Fibroblast of the aortic adventitia (primary cell): ENCODE measurements around the gene OR7C2. TPM values are rescaled to one million over a fixed set of nuclear protein-coding genes. Genes with fewer than 3 reads are reported as not detected.
"Not testable (repeated sequence)": the region's sequence is repeated elsewhere in the genome, so short reads cannot be mapped to it uniquely, and the experiment has no call there.

Experiments used
- DNase-seq: peaks from one replicate; pipeline ENCODE4 v3.0.0-alpha.2; 2010; ENCODE audit warnings: low read depth
- H3K4me3 ChIP-seq: 2 replicates; pipeline ENCODE4 v1.5.1; 2011; ENCODE audit warnings: low read depth, mild to moderate bottlenecking, control low read depth, low read length, moderate library complexity
- total RNA-seq: library from RNA; depleted of rRNA; stranded (reverse); fragments of >200 nt; gene quantifications from 2 replicates; pipeline ENCODE4 v1.2.3, GENCODE V29; 2012; ENCODE audit warnings: low replicate concordance
- TF ChIP-seq, protein P1 (sequence below): IDR thresholded peaks from 2 replicates; pipeline ENCODE4 v1.5.1; 2011; ENCODE audit warnings: mild to moderate bottlenecking, low read length, control low read depth, inconsistent platforms; ENCODE audit not compliant: insufficient read depth

The OR7C2 gene
- total RNA-seq, 1 donor, result not detected

DNA sequence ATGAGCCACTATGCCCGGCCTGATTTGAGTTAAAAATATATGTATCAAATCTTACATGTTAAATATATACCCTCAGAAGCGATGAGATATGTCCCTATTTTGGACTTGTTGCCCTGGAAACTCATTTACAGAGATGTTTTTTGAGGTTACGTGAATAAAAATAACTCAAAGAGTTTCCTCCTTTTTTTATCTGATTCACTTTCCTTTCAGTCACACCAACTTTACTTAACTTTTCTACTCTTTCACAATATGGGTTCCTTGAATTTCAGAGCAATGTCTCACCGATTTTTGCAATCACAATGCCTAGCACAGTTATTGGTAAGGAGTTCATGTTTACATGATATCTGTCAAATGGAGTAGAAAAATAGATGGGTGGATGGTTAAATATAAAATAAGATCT, 2.3 kb downstream of the OR7C2 start:
- DNase-seq, result no peak
- no peak overlapping the region for H3K4me3 ChIP-seq
- TF ChIP-seq, protein P1, sequence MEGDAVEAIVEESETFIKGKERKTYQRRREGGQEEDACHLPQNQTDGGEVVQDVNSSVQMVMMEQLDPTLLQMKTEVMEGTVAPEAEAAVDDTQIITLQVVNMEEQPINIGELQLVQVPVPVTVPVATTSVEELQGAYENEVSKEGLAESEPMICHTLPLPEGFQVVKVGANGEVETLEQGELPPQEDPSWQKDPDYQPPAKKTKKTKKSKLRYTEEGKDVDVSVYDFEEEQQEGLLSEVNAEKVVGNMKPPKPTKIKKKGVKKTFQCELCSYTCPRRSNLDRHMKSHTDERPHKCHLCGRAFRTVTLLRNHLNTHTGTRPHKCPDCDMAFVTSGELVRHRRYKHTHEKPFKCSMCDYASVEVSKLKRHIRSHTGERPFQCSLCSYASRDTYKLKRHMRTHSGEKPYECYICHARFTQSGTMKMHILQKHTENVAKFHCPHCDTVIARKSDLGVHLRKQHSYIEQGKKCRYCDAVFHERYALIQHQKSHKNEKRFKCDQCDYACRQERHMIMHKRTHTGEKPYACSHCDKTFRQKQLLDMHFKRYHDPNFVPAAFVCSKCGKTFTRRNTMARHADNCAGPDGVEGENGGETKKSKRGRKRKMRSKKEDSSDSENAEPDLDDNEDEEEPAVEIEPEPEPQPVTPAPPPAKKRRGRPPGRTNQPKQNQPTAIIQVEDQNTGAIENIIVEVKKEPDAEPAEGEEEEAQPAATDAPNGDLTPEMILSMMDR, result no peak

DNA sequence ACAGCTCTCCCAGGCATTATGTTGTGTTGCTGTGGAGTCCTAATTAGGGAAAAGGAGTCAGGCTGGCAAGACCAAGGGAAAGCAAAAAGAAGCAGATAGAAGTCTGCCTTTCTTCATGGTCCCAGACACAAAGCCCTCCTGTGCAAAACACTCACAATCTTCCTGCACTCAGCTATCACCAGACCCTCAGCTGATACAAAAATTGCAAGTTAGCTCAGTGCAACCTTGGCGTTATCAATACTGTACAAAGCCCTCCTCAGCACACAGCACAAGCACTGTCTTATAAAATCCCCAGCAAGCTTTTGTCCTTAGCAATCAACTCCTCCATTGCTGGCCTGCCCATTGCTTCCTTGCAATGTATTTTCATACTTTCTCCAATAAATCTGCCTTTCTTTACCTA, 3.2 kb downstream of the OR7C2 start:
- H3K4me3 ChIP-seq, result no peak overlapping the region
- DNase-seq, result no peak
- TF ChIP-seq, protein P1, result no peak

DNA sequence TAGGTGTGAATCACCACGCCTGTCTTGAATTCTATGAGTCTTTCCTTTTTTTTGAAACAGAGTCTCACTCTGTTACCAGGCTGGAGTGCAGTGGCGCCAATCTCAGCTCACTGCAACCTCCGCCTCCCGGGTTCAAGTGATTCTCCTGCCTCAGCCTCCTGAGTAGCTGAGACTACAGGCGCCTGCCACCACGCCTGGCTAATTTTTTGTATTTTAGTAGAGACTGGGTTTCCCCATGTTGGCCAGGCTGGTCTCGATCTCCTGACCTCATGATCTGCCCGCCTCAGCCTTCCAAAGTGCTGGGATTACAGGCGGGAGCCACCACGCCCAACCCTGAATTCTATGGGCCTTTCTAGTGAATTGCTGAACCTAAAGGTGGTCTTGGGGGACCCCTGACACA, 8.1 kb downstream of the OR7C2 start:
- not testable (repeated sequence) for DNase-seq, H3K4me3 ChIP-seq

DNA sequence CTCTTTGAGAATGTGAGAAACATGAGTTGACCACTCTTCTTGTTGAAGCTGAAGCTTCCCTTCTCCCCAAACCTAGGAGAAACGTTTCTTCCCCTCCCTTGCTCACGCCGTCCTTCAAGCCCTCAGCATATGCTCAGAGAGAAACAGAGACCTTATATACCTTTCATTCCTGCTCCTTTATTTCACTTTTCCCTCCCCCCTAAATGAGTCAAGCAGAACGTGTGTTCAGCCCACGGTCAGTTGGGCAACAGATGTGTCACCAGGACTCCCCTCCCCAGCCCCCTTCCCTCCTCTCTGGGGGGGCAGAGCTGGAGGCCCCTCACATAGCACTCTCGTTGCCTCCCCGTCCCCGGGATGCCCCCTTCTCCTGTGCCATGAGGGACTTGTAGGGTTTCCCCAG, 8.6 kb downstream of the OR7C2 start:
- DNase-seq, result no peak
- TF ChIP-seq, protein P1, result no peak
- no peak overlapping the region for H3K4me3 ChIP-seq

DNA sequence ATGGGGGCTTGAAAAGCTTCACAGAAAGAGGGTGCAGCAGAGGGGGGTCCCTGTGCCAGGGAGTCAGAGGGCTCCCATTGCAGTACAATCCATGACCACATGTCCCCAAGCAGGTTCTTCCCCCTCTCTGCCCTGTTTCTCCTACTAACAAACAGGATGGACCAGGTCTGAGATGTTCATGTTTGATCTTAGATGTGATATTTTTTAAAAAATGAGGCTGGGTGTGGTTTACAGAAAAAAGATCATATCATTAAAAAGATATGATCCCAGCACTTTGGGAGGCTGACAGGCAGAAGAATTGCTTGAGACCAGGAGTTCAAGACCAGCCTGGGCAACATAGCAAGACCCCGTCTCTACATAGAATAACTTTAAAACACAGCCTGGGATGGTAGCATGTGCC, 9.1 kb downstream of the OR7C2 start:
- no peak for DNase-seq
- TF ChIP-seq, protein P1, result no peak
- H3K4me3 ChIP-seq, result no peak overlapping the region

DNA sequence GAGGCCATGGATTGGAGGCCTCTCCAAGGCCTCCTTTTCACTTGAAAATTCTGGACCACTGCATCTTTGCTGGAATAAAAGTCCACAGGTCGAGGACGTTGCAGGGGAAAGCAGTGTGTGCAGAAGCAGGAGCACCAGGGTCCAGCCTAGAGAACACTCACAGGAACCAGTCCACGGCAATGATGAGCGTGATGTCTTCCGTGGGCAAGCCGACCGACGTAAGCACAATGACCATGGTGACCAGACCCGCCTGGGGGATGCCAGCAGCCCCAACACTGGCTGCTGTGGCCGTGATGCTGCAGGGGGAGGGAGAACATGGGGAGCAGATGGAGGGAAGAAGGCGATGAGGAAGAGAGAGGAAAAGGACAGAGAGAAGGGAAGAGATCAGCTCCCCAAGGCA, 11.5 kb downstream of the OR7C2 start:
- DNase-seq, result no peak
- no peak overlapping the region for H3K4me3 ChIP-seq
- TF ChIP-seq, protein P1, result no peak

DNA sequence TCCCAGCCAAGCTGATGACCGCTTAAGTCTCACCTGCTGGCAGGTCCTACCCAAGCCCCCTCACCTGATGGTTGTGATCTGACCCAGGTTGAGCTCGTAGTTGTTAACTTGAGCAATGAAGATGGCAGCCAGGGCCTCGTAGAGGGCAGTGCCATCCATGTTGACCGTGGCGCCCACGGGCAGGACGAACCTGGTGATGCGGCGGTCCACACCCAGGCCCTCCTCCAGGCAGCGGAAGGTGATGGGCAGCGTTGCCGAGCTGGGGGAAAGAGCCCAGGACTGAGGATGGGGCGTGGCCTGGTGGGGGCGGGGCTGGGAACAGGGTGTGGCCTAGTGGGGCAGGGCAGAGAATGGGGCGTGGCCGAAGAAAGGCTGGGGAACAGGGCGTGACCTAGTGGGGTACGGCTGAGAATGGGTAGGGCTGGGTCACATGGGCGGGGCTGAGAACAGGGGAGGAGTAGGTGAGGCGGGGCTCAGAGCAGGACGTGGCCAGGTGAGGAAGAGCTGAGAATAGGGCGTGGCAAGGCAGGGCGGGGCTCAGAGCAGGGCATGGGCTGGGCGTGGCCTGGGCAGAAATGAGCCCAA, 12.9 kb downstream of the OR7C2 start:
- no peak for DNase-seq
- H3K4me3 ChIP-seq, result no peak overlapping the region
- TF ChIP-seq, protein P1, result no peak

DNA sequence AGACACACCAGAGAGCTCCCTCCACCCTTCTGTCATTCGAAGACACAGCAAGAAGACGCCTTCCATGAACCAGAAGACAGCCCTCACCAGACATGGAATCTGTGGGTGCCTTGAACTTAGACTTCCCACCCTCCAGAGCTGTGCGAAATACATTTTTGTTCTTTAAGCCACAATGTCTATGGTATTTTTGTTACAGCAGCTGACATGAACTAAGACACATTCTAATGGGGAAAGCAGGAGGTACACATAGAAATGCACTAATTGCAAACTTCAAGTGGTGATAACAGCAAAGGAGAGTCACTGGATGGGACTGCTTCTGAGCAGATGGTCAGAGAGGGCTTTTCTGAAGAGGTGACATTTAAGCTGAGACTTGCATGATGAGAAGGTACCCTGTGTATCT, 16.2 kb downstream of the OR7C2 start:
- TF ChIP-seq, protein P1, result no peak
- H3K4me3 ChIP-seq, result no peak overlapping the region
- DNase-seq, result no peak
